Measurements from ENCODE around the gene LDLRAD1.
"Not testable (repeated sequence)": the region's sequence is repeated elsewhere in the genome, so short reads cannot be mapped to it uniquely, and the experiment has no call there.

LDLRAD1 gene

DNA sequence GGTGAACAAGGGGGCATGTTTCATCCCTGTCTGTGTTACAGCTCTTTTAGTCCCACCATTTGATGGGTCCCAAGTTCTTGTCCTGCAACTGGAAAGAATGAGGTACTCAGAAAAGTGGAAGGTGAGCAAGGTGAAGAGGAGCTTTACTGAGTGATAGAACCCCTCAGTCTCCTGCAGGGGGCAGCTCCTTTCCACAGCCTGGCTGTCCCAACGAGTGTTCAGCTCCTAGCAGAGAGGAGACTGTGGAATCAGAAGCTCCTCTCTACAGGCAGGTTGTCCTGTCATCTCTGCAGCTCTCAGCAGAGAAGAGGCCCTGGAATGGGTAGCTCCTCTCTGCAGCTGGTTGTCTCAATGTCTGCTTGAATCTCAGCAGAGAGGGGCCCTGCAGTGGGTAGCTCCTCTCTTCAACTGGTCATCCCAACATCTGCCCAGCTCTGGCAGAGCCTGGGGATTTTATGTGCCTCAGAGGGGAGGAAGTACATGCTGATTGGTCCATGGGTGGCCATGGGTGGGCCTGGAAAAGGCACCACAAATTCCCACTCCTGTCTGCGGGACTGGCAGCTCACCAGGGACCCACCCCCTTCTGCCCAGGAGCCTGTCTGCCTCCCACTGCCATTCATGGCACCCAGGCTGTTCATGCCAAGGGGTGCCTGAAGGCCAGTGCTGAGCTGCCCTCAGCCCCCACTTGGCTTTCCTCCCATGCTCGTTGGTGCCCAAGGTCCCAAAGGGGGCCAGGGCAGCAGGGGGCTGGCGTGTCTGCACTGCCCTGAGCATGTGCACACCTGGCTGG is 25.7 kb downstream of the LDLRAD1 start:
- no peak for DNase-seq (ENCODE audit: low read depth in 2 of 2)

- DNase-seq (ENCODE audit: low read depth in 2 of 2) = no peak
Measured at GRCh38 chr1:53987880-53988279, 30.1 kb downstream of the LDLRAD1 start.

DNA sequence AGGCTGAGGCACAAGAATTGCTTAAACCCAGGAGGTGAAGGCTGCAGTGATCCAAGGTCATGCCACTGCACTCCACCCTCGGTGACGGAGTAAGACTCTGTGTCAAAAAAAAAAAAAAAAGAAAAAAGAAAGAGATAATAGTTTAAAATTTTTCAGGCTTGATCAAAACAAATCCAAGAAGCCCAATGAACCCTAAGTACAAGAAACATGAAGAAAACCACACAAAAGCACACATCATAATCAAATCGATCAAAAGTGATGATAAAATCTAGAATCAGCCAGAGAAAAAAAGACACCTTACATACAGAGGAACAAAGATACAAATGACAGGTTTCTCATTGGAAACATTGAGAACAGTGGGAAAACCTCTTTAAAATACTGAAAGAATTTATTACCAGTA is 31.5 kb downstream of the LDLRAD1 start:
- DNase-seq (ENCODE audit: low read depth in 2 of 2) = no peak

GRCh38 chr1:53984726-53985125 is 33.3 kb downstream of the LDLRAD1 start:
- DNase-seq (ENCODE audit: low read depth in 2 of 2) = no peak

GRCh38 chr1:53982763-53983104 is 35.3 kb downstream of the LDLRAD1 start:
- no peak for DNase-seq (ENCODE audit: low read depth in 2 of 2)

DNA sequence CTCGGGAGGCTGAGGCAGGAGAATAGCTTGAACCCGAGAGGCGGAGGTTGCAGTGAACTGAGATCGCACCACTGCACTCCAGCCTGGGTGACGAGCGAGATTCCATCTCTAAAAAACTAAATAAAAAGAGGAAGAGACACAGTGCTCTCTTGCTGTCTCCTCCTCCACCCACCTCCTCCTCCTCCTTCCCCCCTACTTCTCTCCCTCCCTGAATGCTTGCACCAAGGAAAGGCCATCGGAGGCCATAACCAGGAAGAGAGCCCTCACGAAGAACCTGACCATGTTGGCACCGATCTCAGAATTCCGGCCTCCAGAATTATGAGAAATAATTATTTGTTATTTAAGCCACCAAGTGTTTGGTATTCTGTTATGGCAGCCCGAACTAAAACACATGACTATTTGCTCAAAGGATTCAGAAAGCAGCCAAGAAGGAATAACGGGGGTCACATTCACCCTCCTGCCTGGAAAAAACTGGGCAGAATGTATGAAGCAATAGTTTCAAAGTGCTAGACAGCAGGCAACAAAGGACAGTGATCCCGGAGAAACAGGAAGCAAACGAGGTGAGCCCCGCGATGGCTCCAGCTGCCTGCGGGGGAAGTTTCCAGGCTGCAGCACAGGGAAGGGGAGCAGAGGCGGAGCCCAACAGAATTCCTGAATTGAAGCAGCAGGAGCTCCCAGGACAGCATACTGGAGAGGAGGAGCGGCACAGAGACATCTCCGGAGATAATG is 35.8 kb downstream of the LDLRAD1 start:
- no peak for DNase-seq (ENCODE audit: low read depth in 2 of 2)

- DNase-seq (ENCODE audit: low read depth in 2 of 2) = no peak
Measured at GRCh38 chr1:53981220-53981619, 36.8 kb downstream of the LDLRAD1 start.

DNA sequence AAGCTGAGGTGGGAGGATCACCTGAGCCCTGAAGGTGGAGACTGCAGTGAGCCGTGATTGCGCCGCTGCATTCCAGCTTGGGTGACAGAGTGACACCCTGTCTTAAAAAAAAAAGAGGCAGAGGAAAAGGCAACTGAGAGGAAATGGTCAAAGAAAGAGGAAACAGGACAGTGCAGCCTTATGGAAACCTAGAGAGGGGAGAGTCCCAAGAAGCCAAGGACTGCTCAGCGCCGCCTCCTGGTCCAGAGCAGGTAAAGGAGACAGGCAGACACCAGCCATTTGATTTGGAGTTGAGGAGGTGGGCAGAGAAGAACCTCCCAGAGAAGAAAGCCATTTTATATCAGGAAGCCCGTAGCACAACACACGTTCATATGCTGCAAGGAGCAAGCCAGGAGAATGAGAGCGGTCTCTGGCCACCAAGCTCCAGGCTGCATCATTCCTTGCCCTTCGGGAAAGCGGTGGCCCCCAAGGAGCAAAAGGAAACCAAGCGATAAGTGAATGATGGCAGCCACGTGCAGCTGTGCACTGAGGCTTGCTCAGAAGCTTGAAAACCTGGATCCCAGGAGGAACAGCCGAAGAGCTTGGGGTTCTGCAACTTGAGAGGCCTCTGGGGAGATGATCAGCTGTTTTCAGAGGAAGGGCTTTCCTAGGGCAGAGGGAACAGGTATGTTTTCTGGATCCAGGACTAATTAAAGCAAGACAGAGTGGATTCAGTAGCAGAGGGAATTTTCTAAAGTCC is 38.1 kb downstream of the LDLRAD1 start:
- no peak for DNase-seq (ENCODE audit: low read depth in 2 of 2)

DNA sequence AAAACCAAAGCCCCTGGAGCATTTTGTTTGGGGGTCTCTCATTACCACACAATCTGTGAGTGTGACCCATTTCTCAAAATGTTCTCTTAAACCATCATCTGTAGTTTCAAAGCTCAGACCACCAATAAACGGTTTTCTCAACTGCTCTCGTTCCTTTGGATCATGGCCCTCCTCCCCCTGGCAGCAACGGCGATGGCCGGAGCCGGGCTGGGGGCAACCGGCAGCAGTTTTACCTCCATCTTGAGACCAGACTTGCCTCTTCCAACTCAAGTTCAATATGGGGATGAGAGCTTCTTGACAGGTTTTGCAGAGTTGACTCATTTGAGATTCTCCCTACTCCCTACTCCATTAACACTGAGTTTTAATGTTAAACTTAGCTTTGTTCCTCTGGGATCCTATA is 42.1 kb downstream of the LDLRAD1 start:
- DNase-seq (ENCODE audit: low read depth in 2 of 2) = no peak

DNA sequence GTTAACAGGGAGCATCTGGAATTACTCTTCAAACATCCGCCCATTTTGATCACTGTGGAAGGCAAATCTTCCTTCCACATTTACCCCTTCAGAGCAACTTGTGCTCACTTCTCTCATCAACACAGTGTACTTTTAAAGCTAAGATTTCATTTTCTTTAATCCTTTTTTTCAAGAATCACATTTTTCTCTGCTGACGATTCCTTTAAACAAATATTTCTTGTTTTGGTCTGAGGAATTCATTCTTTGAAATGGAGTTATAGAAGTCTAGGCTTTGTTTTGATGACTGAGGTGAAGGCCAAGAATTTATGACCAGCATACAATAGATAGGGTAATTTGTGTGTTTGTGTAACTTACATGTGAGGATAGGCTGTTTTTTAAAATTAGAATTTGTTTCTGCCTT is 46.3 kb downstream of the LDLRAD1 start:
- no peak for DNase-seq (ENCODE audit: low read depth in 2 of 2)

DNA sequence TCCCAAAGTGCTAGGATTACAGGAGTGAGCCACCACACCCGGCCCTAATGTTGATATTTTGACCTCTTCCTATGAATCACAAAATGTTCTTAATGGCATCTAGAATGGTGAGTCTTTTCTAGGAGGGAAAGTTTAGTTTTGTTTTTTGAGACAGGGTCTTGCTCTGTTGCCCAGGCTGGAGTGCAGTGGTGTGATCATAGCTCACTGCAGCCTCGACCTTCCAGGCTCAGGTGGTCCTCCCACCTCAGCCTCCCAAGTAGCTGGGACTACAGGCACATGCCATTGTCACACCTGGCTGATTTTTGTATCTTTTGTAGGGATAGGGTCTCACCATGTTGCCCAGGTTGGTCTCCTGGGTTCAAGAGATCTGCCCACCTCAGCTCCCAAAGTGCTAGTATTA is 48.7 kb downstream of the LDLRAD1 start:
- DNase-seq (ENCODE audit: low read depth in 2 of 2) = not testable (repeated sequence)

- no peak for DNase-seq (ENCODE audit: low read depth in 2 of 2)
Measured at GRCh38 chr1:53968125-53968513, 49.9 kb downstream of the LDLRAD1 start.

GRCh38 chr1:53967409-53968124 is 50.4 kb downstream of the LDLRAD1 start:
- DNase-seq (ENCODE audit: low read depth in 2 of 2) = no peak

GRCh38 chr1:53966794-53967193 is 51.2 kb downstream of the LDLRAD1 start:
- no peak for DNase-seq (ENCODE audit: low read depth in 2 of 2)

DNA sequence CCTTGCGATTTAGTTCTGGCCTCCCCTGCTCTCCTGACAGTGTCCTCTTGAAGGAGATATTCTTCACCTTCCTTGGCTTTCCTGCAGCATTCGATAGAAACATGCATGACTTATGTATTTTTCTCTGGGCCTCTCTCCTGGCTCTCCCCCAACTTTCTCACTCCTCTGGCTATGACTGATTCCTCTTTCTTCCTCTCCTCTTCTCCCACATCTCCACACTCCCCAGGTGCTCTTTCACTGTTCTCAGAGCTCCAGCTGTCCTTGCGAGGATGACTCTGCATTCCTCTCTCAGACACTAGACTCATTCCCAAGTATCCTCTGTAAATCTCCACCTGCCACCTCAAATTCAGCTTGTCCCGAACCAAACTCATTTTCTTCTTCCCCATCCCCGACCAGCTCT is 53.9 kb downstream of the LDLRAD1 start:
- DNase-seq (ENCODE audit: low read depth in 2 of 2) = no peak

- no peak for DNase-seq (ENCODE audit: low read depth in 2 of 2)
Measured at GRCh38 chr1:53963460-53963859, 54.5 kb downstream of the LDLRAD1 start.

- DNase-seq (ENCODE audit: low read depth in 2 of 2) = no peak
Measured at GRCh38 chr1:53962395-53962794, 55.6 kb downstream of the LDLRAD1 start.

DNA sequence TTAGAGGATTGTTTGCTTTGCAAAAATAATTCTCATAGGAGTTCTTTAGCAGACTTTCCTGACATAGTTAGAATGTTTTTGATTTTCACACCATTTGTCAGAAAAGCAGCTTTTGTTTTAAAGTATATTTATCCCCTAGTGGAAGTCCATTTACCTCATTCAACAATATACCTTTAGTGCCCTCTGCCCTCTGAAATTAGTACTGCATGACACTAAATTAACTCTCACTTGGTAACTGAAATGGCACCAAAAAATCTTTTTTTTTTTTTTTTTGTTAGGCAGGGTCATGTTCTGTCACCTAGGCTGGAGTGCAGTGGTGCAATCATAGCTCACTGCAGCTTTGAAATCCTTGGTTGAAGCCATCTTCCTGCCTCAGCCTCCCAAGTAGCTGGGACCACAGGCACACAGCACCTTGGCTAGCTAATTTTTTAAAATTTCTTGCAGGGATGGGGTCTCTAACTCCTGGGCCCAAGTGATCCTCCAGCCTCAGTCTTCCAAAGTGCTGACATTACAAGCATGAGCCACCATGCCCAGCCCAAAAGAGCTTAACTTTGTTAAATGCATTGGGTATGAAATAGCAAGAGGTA is 58.2 kb downstream of the LDLRAD1 start:
- no peak for DNase-seq (ENCODE audit: low read depth in 2 of 2)

Measured in activated CD8-positive, alpha-beta memory T cell treated with anti-CD3 and anti-CD28 coated beads for 4 hours (primary cell).